GM12872 (cell line): ENCODE measurements around the gene PRPF6.

Experiments used
- CTCF ChIP-seq: IDR thresholded peaks from 3 replicates; pipeline ENCODE4 v1.5.1; 2011; ENCODE audit warnings: low read depth, mild to moderate bottlenecking, low read length, moderate library complexity; ENCODE audit not compliant: insufficient read depth

Gene PRPF6

GRCh38 chr20:64041781-64042053, 60.8 kb downstream of the PRPF6 start:
- no peak for TF ChIP-seq CTCF

GRCh38 chr20:64042054-64042781, 61.3 kb downstream of the PRPF6 start:
- TF ChIP-seq CTCF: no peak

GRCh38 chr20:64043768-64044167, 62.8 kb downstream of the PRPF6 start:
- TF ChIP-seq CTCF: no peak

- no peak for TF ChIP-seq CTCF
Observed at GRCh38 chr20:64044484-64045247, 63.7 kb downstream of the PRPF6 start.

GRCh38 chr20:64045346-64046011, 64.5 kb downstream of the PRPF6 start:
- TF ChIP-seq CTCF: no peak

GRCh38 chr20:64047046-64047389, 66.1 kb downstream of the PRPF6 start:
- no peak for TF ChIP-seq CTCF

- no peak for TF ChIP-seq CTCF
Observed at GRCh38 chr20:64047968-64048401, 67.1 kb downstream of the PRPF6 start.
